WTC11 (cell line): Measurements from ENCODE around the gene CPT1A. TPM values are rescaled to one million over a fixed set of nuclear protein-coding genes. Genes with fewer than 3 reads are reported as not detected.

Source experiments
- ATAC-seq: fragments of 200-7000 bp; cut with Tn5 transposase; 2 replicates; pipeline ENCODE4 v1.10.0; 2021; ENCODE audit warnings: mild to moderate bottlenecking, moderate library complexity
- CTCF ChIA-PET: fragments of 300-600 bp; sonication (Branson Sonifier 250); formaldehyde crosslinking; loops from one replicate; lab custom pipeline; 2021; ENCODE audit warnings: antibody characterized with exemption; lab: Charles Lee
- POLR2A ChIA-PET: fragments of 350-600 bp; sonication (Branson Sonifier 250); formaldehyde crosslinking; loops from one replicate; lab custom pipeline; 2021; ENCODE audit warnings: antibody characterized with exemption; lab: Charles Lee
- DNase-seq: peaks from one replicate; pipeline ENCODE4 v3.0.0; 2021; ENCODE audit warnings: low spot score
- H3K27ac Mint-ChIP-seq: 2 replicates; pipeline ENCODE4 v1.8.0; 2021; ENCODE audit warnings: mixed read lengths
- H3K27me3 Mint-ChIP-seq: 2 replicates; pipeline ENCODE4 v1.8.0; 2021; ENCODE audit warnings: low read depth, mild to moderate bottlenecking, moderate library complexity, mixed read lengths
- H3K36me3 Mint-ChIP-seq: 2 replicates; pipeline ENCODE4 v1.8.0; 2021; ENCODE audit warnings: mixed read lengths
- H3K4me1 Mint-ChIP-seq: 2 replicates; pipeline ENCODE4 v1.8.0; 2022; ENCODE audit warnings: mixed read lengths
- H3K4me3 Mint-ChIP-seq: 2 replicates; pipeline ENCODE4 v1.8.0; 2021; ENCODE audit warnings: mild to moderate bottlenecking, moderate library complexity, mixed read lengths
- H3K9me3 Mint-ChIP-seq: 2 replicates; pipeline ENCODE4 v1.8.0; 2021; ENCODE audit warnings: mixed read lengths
- ARID4B ChIP-seq: sonication (generic); formaldehyde crosslinking; IDR thresholded peaks from 2 replicates; pipeline ENCODE4 v1.8.0; 2023; ENCODE audit warnings: missing genetic modification reagents, mild to moderate bottlenecking, borderline replicate concordance
- CTCF ChIP-seq: fragments of 200-600 bp; IDR thresholded peaks from 2 replicates; pipeline ENCODE4 v1.8.0; 2022; ENCODE audit warnings: antibody characterized with exemption
- EMX1 ChIP-seq: fragments of 250-450 bp; sonication (Bioruptor Pico); IDR thresholded peaks from 2 replicates; pipeline ENCODE4 v1.8.0; 2021; ENCODE audit warnings: mild to moderate bottlenecking
- FOXK1 ChIP-seq: sonication (generic); formaldehyde crosslinking; IDR thresholded peaks from 2 replicates; pipeline ENCODE4 v1.8.0; 2022; ENCODE audit warnings: mild to moderate bottlenecking, moderate library complexity, missing genetic modification reagents
- FOXP1 ChIP-seq: sonication (generic); formaldehyde crosslinking; IDR thresholded peaks from 2 replicates; pipeline ENCODE4 v1.8.0; 2022; ENCODE audit warnings: missing genetic modification reagents, mild to moderate bottlenecking, moderate library complexity, borderline replicate concordance
- GTF2I ChIP-seq: fragments of 250-450 bp; sonication (Bioruptor Pico); conservative IDR thresholded peaks from 2 replicates; pipeline ENCODE4 v1.4.0; 2021; ENCODE audit warnings: mild to moderate bottlenecking
- HMGXB4 ChIP-seq: sonication (generic); formaldehyde crosslinking; IDR thresholded peaks from 2 replicates; pipeline ENCODE4 v1.8.1; 2023; ENCODE audit warnings: mild to moderate bottlenecking, moderate library complexity, missing genetic modification reagents
- JUN ChIP-seq: sonication (generic); formaldehyde crosslinking; IDR thresholded peaks from 2 replicates; pipeline ENCODE4 v1.8.0; 2023; ENCODE audit warnings: mild to moderate bottlenecking, missing genetic modification reagents
- KAT7 ChIP-seq: sonication (generic); formaldehyde crosslinking; IDR thresholded peaks from 2 replicates; pipeline ENCODE4 v1.8.1; 2023; ENCODE audit warnings: missing genetic modification reagents, mild to moderate bottlenecking, borderline replicate concordance
- NFATC4 ChIP-seq: fragments of 250-450 bp; sonication (Bioruptor Pico); IDR thresholded peaks from 2 replicates; pipeline ENCODE4 v1.9.0; 2021; ENCODE audit warnings: mild to moderate bottlenecking
- NR2C2 ChIP-seq: sonication (generic); formaldehyde crosslinking; IDR thresholded peaks from 2 replicates; pipeline ENCODE4 v1.8.0; 2022; ENCODE audit warnings: mild to moderate bottlenecking, missing genetic modification reagents
- PREB ChIP-seq: sonication (generic); formaldehyde crosslinking; IDR thresholded peaks from 2 replicates; pipeline ENCODE4 v1.8.1; 2022; ENCODE audit warnings: mild to moderate bottlenecking, missing genetic modification reagents, moderate library complexity, borderline replicate concordance
- PRRX2 ChIP-seq: fragments of 250-450 bp; sonication (Bioruptor Pico); IDR thresholded peaks from 2 replicates; pipeline ENCODE4 v1.8.0; 2021; ENCODE audit warnings: mild to moderate bottlenecking
- ZNF219 ChIP-seq: sonication (generic); formaldehyde crosslinking; IDR thresholded peaks from 2 replicates; pipeline ENCODE4 v1.8.0; 2023; ENCODE audit warnings: missing genetic modification reagents, mild to moderate bottlenecking, borderline replicate concordance
- ZNF232 ChIP-seq: sonication (generic); formaldehyde crosslinking; IDR thresholded peaks from 2 replicates; pipeline ENCODE4 v1.8.0; 2022; ENCODE audit warnings: mild to moderate bottlenecking, missing genetic modification reagents
- ZNF281 ChIP-seq: sonication (generic); formaldehyde crosslinking; IDR thresholded peaks from 2 replicates; pipeline ENCODE4 v1.8.0; 2023; ENCODE audit warnings: mild to moderate bottlenecking, missing genetic modification reagents
- ZNF317 ChIP-seq: sonication (generic); formaldehyde crosslinking; IDR thresholded peaks from 2 replicates; pipeline ENCODE4 v1.8.1; 2023; ENCODE audit warnings: low read depth, mild to moderate bottlenecking, moderate library complexity, missing genetic modification reagents, borderline replicate concordance
- total RNA-seq: library from RNA; stranded (reverse); gene quantifications from 3 replicates; pipeline ENCODE4 v1.2.3, GENCODE V29; 2021

Gene CPT1A
- total RNA-seq, 1 experiment from 2014 or later: 28.1 TPM

DNA sequence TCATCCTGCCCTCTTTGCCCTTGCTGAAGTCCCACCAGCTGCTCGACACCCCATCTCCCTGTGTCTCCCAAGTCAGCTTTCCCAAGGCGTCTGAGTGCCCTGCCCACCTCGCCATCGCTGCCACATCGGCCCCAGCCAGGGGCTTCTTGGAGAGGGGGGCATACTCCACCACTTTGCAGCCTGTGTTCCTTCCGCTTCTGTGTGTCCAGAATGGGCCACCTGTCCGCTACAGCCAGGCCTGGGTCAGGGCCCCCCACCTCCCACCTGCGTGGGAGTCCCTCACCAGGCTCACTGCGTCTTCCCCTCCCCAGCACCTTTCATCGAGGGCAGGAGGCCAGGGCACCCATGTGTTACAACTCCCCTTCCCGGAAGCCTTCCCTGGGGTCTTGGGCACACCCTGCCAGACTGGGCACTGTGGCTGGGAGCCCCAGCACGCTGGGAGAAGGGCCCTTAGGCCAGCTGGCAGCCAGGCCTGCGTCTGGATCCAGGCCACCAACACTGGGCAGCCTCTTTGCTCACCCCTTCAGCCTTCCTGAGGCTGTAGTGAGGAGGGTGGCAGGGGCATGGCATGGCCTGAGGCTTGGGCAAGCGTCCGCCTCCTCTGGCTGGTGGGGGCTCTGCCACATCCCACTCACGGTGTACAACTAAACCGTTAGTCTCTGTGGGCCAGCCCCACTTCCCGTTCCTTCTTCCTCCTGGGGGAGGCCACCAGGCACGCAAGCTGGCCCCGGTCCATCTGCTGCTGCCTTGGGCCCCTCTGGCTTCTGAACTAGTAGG, 13.4 kb downstream of the CPT1A start:
- H3K36me3 Mint-ChIP-seq: no peaks in the 10 kb centered on the region
- ChIA-PET POLR2A (no interaction called here), CTCF (interaction anchor here (0.6 to 0.8 kb wide), 2 partner anchors 26 to 30 kb away, joined by 3 to 4 read pairs; no protein-coding TSS in a partner anchor)
- ATAC-seq: no peak
- 0 out of 2 replicates have a peak overlapping the region, but pooled peaks have one; percentile 65 for H3K27ac Mint-ChIP-seq
- H3K4me1 Mint-ChIP-seq: peaks cover 34% of the 10 kb centered on the region
- no peak overlapping the region for H3K4me3 Mint-ChIP-seq
- TF ChIP-seq NFATC4 (CRISPR knock-in tag) (no peak), PREB (CRISPR knock-in tag) (no peak), FOXK1 (no peak), FOXP1 (CRISPR knock-in tag) (no peak), ZNF317 (CRISPR knock-in tag) (no peak), HMGXB4 (CRISPR knock-in tag) (no peak), ZNF281 (CRISPR knock-in tag) (no peak), KAT7 (CRISPR knock-in tag) (no peak), JUN (CRISPR knock-in tag) (no peak), NR2C2 (CRISPR knock-in tag) (no peak), ARID4B (CRISPR knock-in tag) (no peak), PRRX2 (CRISPR knock-in tag) (no peak), CTCF (no peak), GTF2I (no peak), EMX1 (CRISPR knock-in tag) (no peak), ZNF219 (CRISPR knock-in tag) (no peak), ZNF232 (CRISPR knock-in tag) (no peak)
- DNase-seq: no peak
- H3K27me3 Mint-ChIP-seq: no peaks in the 10 kb centered on the region
- H3K9me3 Mint-ChIP-seq: no peaks in the 10 kb centered on the region
